ENCODE data around the gene ENGASE. TPM values are rescaled to one million over a fixed set of nuclear protein-coding genes. Genes with fewer than 3 reads are reported as not detected.
A peak's percentile ranks its signal among the peaks of the same experiment; 100 is the strongest.

The ENGASE gene
- total RNA-seq, 1 donor from 2014 or later: 10.5 TPM

DNA sequence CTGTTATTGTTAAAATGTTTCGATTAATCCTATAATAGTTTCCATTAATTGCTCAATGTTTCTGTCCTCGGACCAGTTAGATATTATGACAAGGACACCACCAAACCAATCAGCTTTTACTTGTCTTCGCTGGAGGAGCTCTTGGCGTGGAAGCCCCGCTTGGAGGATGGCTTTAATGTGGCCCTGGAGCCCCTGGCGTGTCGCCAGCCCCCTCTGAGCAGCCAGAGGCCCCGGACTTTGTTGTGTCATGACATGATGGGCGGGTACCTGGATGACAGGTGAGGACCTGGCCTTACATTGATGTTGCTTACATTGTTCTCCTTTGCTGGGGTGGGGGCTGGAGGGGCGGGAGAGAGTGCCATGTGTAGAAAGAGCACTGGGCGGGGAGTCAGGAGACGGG lies 3.0 kb downstream of the ENGASE start:
- FAIRE-seq (no peak), DNase-seq (ENCODE audit: low read depth) (no peak)
- TF ChIP-seq, protein P1, sequence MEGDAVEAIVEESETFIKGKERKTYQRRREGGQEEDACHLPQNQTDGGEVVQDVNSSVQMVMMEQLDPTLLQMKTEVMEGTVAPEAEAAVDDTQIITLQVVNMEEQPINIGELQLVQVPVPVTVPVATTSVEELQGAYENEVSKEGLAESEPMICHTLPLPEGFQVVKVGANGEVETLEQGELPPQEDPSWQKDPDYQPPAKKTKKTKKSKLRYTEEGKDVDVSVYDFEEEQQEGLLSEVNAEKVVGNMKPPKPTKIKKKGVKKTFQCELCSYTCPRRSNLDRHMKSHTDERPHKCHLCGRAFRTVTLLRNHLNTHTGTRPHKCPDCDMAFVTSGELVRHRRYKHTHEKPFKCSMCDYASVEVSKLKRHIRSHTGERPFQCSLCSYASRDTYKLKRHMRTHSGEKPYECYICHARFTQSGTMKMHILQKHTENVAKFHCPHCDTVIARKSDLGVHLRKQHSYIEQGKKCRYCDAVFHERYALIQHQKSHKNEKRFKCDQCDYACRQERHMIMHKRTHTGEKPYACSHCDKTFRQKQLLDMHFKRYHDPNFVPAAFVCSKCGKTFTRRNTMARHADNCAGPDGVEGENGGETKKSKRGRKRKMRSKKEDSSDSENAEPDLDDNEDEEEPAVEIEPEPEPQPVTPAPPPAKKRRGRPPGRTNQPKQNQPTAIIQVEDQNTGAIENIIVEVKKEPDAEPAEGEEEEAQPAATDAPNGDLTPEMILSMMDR (IDR thresholded peaks at IDR 0.05; ENCODE audit: insufficient read depth, low read length, severe bottlenecking): no peak
- no peak overlapping the region for H3K4me3 ChIP-seq (ENCODE audit: low read depth, low read length)
- H3K36me3 ChIP-seq (ENCODE audit: control insufficient read depth, insufficient read depth, low read length): peaks cover 5% of the 10 kb centered on the region
- H3K27me3 ChIP-seq (ENCODE audit: control insufficient read depth, insufficient read depth, low read length): no peaks in the 10 kb centered on the region

DNA sequence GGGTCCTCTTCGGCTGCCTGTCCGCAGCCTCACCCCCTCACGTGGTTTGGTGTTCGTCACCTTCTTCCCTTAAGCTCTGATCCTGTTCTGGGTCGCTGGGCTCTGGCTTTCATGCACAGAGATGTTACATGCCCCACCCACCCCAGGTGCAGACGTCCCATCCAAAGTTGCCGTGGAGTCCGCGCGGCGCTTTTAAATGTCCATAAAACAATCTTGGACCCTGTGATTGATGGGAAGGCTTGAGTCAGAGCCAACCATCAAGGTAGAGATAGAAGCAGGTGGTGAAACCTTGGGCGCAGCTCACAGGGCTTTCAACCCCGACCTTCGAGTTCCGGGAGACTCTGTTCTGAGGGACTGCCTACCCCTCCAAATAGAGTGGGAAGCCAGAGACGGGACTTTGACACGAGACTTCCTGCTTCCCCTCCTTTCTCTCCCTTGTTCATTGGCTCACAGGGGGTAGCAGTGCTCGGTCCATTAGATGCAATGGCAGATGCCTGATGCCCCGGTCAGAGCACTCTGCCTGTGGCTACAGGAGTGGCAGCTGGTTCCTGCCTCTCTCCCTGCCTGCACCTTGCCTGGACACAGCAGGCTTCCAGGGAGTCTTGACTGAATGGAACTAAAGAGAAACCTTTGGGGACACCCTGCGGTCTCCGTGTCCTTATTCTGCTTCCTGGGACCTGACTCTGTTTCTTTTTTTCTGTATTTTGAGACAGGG lies 4.0 kb downstream of the ENGASE start:
- no peak for FAIRE-seq

GRCh38 chr17:79079421-79080200 lies 5.0 kb downstream of the ENGASE start:
- Histone ChIP-seq H3K4me3 (ENCODE audit: low read depth, low read length) (no peak overlapping the region), H3K36me3 (ENCODE audit: control insufficient read depth, insufficient read depth, low read length) (peaks cover 7% of the 10 kb centered on the region), H3K27me3 (ENCODE audit: control insufficient read depth, insufficient read depth, low read length) (no peaks in the 10 kb centered on the region)
- peak; percentile 66 for FAIRE-seq
- TF ChIP-seq, protein P1 (IDR thresholded peaks at IDR 0.05; ENCODE audit: insufficient read depth, low read length, severe bottlenecking): no peak
- no peak for DNase-seq (ENCODE audit: low read depth)

More for the DNA sequence above, 4.0 kb downstream of the ENGASE start:
- DNase-seq (ENCODE audit: low read depth): no peak
- TF ChIP-seq, protein P1 (IDR thresholded peaks at IDR 0.05; ENCODE audit: insufficient read depth, low read length, severe bottlenecking): no peak
- Histone ChIP-seq H3K36me3 (ENCODE audit: control insufficient read depth, insufficient read depth, low read length) (peaks cover 5% of the 10 kb centered on the region), H3K27me3 (ENCODE audit: control insufficient read depth, insufficient read depth, low read length) (no peaks in the 10 kb centered on the region), H3K4me3 (ENCODE audit: low read depth, low read length) (no peak overlapping the region)

GRCh38 chr17:79080349-79080748 lies 5.7 kb downstream of the ENGASE start:
- H3K4me3 ChIP-seq (ENCODE audit: low read depth, low read length): no peak overlapping the region
- TF ChIP-seq, protein P1 (IDR thresholded peaks at IDR 0.05; ENCODE audit: insufficient read depth, low read length, severe bottlenecking): no peak
- H3K36me3 ChIP-seq (ENCODE audit: control insufficient read depth, insufficient read depth, low read length): peaks cover 8% of the 10 kb centered on the region
- H3K27me3 ChIP-seq (ENCODE audit: control insufficient read depth, insufficient read depth, low read length): no peaks in the 10 kb centered on the region
- no peak for DNase-seq (ENCODE audit: low read depth)
- FAIRE-seq: no peak

- TF ChIP-seq, protein P1 (IDR thresholded peaks at IDR 0.05; ENCODE audit: insufficient read depth, low read length, severe bottlenecking): no peak
- H3K4me3 ChIP-seq (ENCODE audit: low read depth, low read length): no peak overlapping the region
- H3K36me3 ChIP-seq (ENCODE audit: control insufficient read depth, insufficient read depth, low read length): peaks cover 8% of the 10 kb centered on the region
- no peaks in the 10 kb centered on the region for H3K27me3 ChIP-seq (ENCODE audit: control insufficient read depth, insufficient read depth, low read length)
- no peak for DNase-seq (ENCODE audit: low read depth)
- FAIRE-seq: no peak
Measured at GRCh38 chr17:79080761-79081290, 6.2 kb downstream of the ENGASE start.

All from bronchial epithelial cell (primary cell).